GM12878 (cell line): Measurements from ENCODE around the gene HOXC9. TPM values are rescaled to one million over a fixed set of nuclear protein-coding genes. Genes with fewer than 3 reads are reported as not detected.

Source experiments
- ATAC-seq: fragments of 200-7000 bp; cut with Tn5 transposase; 3 replicates; pipeline ENCODE4 v1.9.1; 2020; ENCODE audit warnings: mild to moderate bottlenecking, moderate library complexity
- BruUV-seq: library from RNA; stranded (reverse); fragments of 400-500 nt; replicated peaks from 2 replicates; lab custom pipeline; 2021; lab: Mats Ljungman, UMichigan
- CTCF ChIA-PET: fragments of 300-600 bp; sonication (Branson Sonifier 250); formaldehyde crosslinking; extraction: SDS; loops from one replicate; lab custom pipeline; 2021; ENCODE audit warnings: inconsistent platforms; lab: Yijun Ruan, JAX
- POLR2A ChIA-PET: fragments of 350-600 bp; formaldehyde crosslinking; extraction: SDS; loops from one replicate; lab custom pipeline; 2021; ENCODE audit warnings: inconsistent platforms; lab: Charles Lee
- RAD21 ChIA-PET: fragments of 300-600 bp; sonication (Branson Sonifier 250); formaldehyde crosslinking; loops from one replicate; lab custom pipeline; 2023; ENCODE audit warnings: antibody characterized with exemption; ENCODE audit not compliant: unreplicated experiment; lab: Charles Lee
- SMC1A ChIA-PET: fragments of 300-600 bp; sonication (Branson Sonifier 250); formaldehyde crosslinking; loops from one replicate; lab custom pipeline; 2023; ENCODE audit not compliant: unreplicated experiment, uncharacterized antibody; lab: Charles Lee
- DNase-seq: peaks from one replicate; pipeline ENCODE4 v3.0.0-alpha.2; 2011; ENCODE audit warnings: low read depth, low spot score
- FAIRE-seq: peaks from 3 replicates; lab custom pipeline; 2011; peaks lifted over from hg19 to GRCh38; lab: Jason Lieb, UNC
- H2AFZ ChIP-seq: 2 replicates; pipeline ENCODE4 v1.6.0; 2011; ENCODE audit warnings: low read depth, low read length, control low read depth; ENCODE audit not compliant: control insufficient read depth
- H3K27ac ChIP-seq: 2 replicates; pipeline ENCODE4 v1.5.1; 2011; ENCODE audit warnings: control low read depth; ENCODE audit not compliant: control insufficient read depth, insufficient read depth
- H3K27me3 ChIP-seq, 2 experiments: replicated peaks in 1 of 2; 2 replicates each; pipeline versions ENCODE4 v1.6.0 to v1.6.1; 2011; ENCODE audit warnings: low read length in 1 of 2; ENCODE audit not compliant: control insufficient read depth in 2 of 2, insufficient read depth in 2 of 2
- H3K36me3 ChIP-seq, 2 experiments: 2 replicates each; pipeline ENCODE4 v1.5.1; 2011; ENCODE audit warnings: low read length in 1 of 2; ENCODE audit not compliant: control insufficient read depth in 2 of 2, insufficient read depth in 2 of 2
- H3K4me1 ChIP-seq: 2 replicates; pipeline ENCODE4 v1.6.1; 2011; ENCODE audit warnings: mild to moderate bottlenecking, low read length, moderate library complexity, mixed read lengths; ENCODE audit not compliant: control insufficient read depth, insufficient read depth
- H3K4me2 ChIP-seq: 2 replicates; pipeline ENCODE4 v1.6.0; 2011; ENCODE audit warnings: control low read depth; ENCODE audit not compliant: control insufficient read depth, insufficient read depth
- H3K4me3 ChIP-seq: fragments of 200-600 bp; sonication (generic); 2 replicates; pipeline ENCODE4 v1.5.1; 2016
- H3K79me2 ChIP-seq: 2 replicates; pipeline ENCODE4 v1.6.0; 2011; ENCODE audit warnings: low read length; ENCODE audit not compliant: control insufficient read depth, insufficient read depth
- H3K9ac ChIP-seq: 2 replicates; pipeline ENCODE4 v1.8.0; 2011; ENCODE audit warnings: low read length, control low read depth, mixed read lengths; ENCODE audit not compliant: control insufficient read depth, insufficient read depth
- H3K9me3 ChIP-seq: replicated peaks from 3 replicates; pipeline ENCODE4 v1.5.1; 2011; ENCODE audit warnings: mild to moderate bottlenecking, low read length; ENCODE audit not compliant: control insufficient read depth, insufficient read depth
- H4K20me1 ChIP-seq: 2 replicates; pipeline ENCODE4 v1.6.0; 2011; ENCODE audit not compliant: control insufficient read depth, insufficient read depth
- ATF3 ChIP-seq: IDR thresholded peaks from 2 replicates; pipeline ENCODE4 v1.6.1; 2011; ENCODE audit warnings: low read depth, mild to moderate bottlenecking, low read length, moderate library complexity, borderline replicate concordance; ENCODE audit errors: extremely low read depth
- BRCA1 ChIP-seq: IDR thresholded peaks from 2 replicates; pipeline ENCODE4 v1.6.1; 2011; ENCODE audit warnings: low read depth, low read length, improper control_type of control experiment
- CEBPB ChIP-seq, 2 experiments: fragments of 150-350 bp in 1 of 2; IDR thresholded peaks; 2 replicates each; pipeline ENCODE4 v1.6.1; 2012 to 2014; ENCODE audit warnings: low read depth in 2 of 2, low read length in 2 of 2, borderline replicate concordance in 1 of 2, inconsistent platforms in 1 of 2
- CHD1 ChIP-seq: IDR thresholded peaks from 2 replicates; pipeline ENCODE4 v1.6.1; 2012; ENCODE audit warnings: low read depth, low read length, improper control_type of control experiment
- FOS ChIP-seq: IDR thresholded peaks from 3 replicates; pipeline ENCODE4 v1.6.1; 2011; ENCODE audit warnings: borderline replicate concordance; ENCODE audit not compliant: insufficient read length; ENCODE audit errors: extremely low read depth
- HCFC1 ChIP-seq: fragments of 150-350 bp; IDR thresholded peaks from 2 replicates; pipeline ENCODE4 v1.6.1; 2014; ENCODE audit warnings: low read length
- HSF1 ChIP-seq: fragments of 150-350 bp; IDR thresholded peaks from 2 replicates; pipeline ENCODE4 v1.6.1; 2014; ENCODE audit warnings: mild to moderate bottlenecking, low read depth, low read length
- KLF5 ChIP-seq: fragments of 450-650 bp; IDR thresholded peaks from 2 replicates; pipeline ENCODE4 v1.6.1; 2014; ENCODE audit warnings: mild to moderate bottlenecking; ENCODE audit not compliant: partially characterized antibody
- MTA2 ChIP-seq: fragments of 450-650 bp; IDR thresholded peaks from 2 replicates; pipeline ENCODE4 v1.6.1; 2016; ENCODE audit warnings: low read depth, mild to moderate bottlenecking, moderate library complexity
- NBN ChIP-seq: fragments of 450-650 bp; IDR thresholded peaks from 2 replicates; pipeline ENCODE4 v1.6.1; 2016
- NFYB ChIP-seq: IDR thresholded peaks from 2 replicates; pipeline ENCODE4 v1.6.1; 2011; ENCODE audit warnings: low read depth, mild to moderate bottlenecking, low read length, improper control_type of control experiment, moderate library complexity; ENCODE audit not compliant: insufficient read depth
- NRF1 ChIP-seq: conservative IDR thresholded peaks from 2 replicates; pipeline ENCODE4 v1.6.1; 2011; ENCODE audit warnings: mild to moderate bottlenecking, low read depth, low read length, improper control_type of control experiment
- SIN3A ChIP-seq: IDR thresholded peaks from 2 replicates; pipeline ENCODE4 v1.6.1; 2012; ENCODE audit warnings: low read depth, low read length, improper control_type of control experiment
- STAT3 ChIP-seq: IDR thresholded peaks from 2 replicates; pipeline ENCODE4 v1.6.1; 2011; ENCODE audit warnings: low read depth, low read length, improper control_type of control experiment
- TCF12 ChIP-seq: IDR thresholded peaks from 2 replicates; pipeline ENCODE4 v1.6.1; 2011; ENCODE audit warnings: low read depth, mild to moderate bottlenecking, low read length
- YY1 ChIP-seq: IDR thresholded peaks from 2 replicates; pipeline ENCODE4 v1.6.1; 2011; ENCODE audit warnings: low read depth, mild to moderate bottlenecking, low read length
- ZBED1 ChIP-seq: IDR thresholded peaks from 2 replicates; pipeline ENCODE4 v1.6.1; 2016; ENCODE audit warnings: borderline replicate concordance
- ZZZ3 ChIP-seq: IDR thresholded peaks from 2 replicates; pipeline ENCODE4 v1.6.1; 2011; ENCODE audit warnings: low read depth; ENCODE audit not compliant: control insufficient read depth, insufficient read length
- WGBS: methylation state at CpG from one replicate; pipeline ENCODE4 v1.1.6; 2016; ENCODE audit warnings: low lambda C conversion rate; ENCODE audit not compliant: insufficient replicate concordance, insufficient coverage; ENCODE audit errors: missing lambda C conversion rate; 5-methylcytosine and 5-hydroxymethylcytosine counted together
- in situ Hi-C: fragments of 300-500 bp; cut with MboI; formaldehyde crosslinking; loops from 9 replicates; pipeline ENCODE4 v1.14.3; 2018; ENCODE audit warnings: mixed read lengths
- intact Hi-C: fragments of 100-400 bp; cut with micrococcal nuclease; formaldehyde crosslinking; loops from one replicate; pipeline ENCODE4 v1.14.2; 2022; ENCODE audit not compliant: unreplicated experiment
- polyA plus RNA-seq, 11 experiments: library from polyadenylated mRNA; depleted of rRNA in 4 of 11; unstranded in 6 of 11; stranded (reverse) in 5 of 11; fragments of >200 nt; fragmentation: Nextera tagmentation in 4 of 11; fragmentation: Illumina TruSeq in 1 of 11; extraction: Ambion mirVana in 4 of 11; extraction: Trizol in 1 of 11; gene quantifications; 1 replicate in 1 of 11; 2 replicates in 10 of 11; pipeline versions ENCODE4 v1.2.1 to v1.2.3, GENCODE V29; 2011 to 2016; ENCODE audit warnings: inconsistent platforms in 2 of 11, missing spikeins in 2 of 11, low read depth in 1 of 11
- total RNA-seq, 4 experiments: library from RNA; depleted of rRNA in 3 of 4; stranded (reverse); fragments of >200 nt in 3 of 4; fragmentation: Illumina TruSeq in 1 of 4; extraction: Trizol in 1 of 4; gene quantifications; 2 replicates each; pipeline versions ENCODE4 v1.2.1 to v1.2.3, GENCODE V29; 2013 to 2021

The HOXC9 gene
- total and polyA plus RNA-seq, 10 of the 15 experiments (the other 5 are each of a cell fraction or from before 2014, with no cell fraction given): not detected

GRCh38 chr12:54007538-54008259 lies 7.7 kb downstream of the HOXC9 start:
- ChIA-PET CTCF (interaction anchor here (1.1 to 6.1 kb wide), 11 partner anchors 9 to 208 kb away, joined by 3 to 105 read pairs (median 19); partner anchors contain the start of genes HOXC5, HOXC6 and SMUG1), POLR2A (no interaction called here), SMC1A (interaction anchor here (0.8 to 3.4 kb wide), 10 partner anchors 8 to 194 kb away, joined by 3 to 37 read pairs (median 6); partner anchors contain the start of genes HOXC4, HOXC5, HOXC9 and SMUG1), RAD21 (interaction anchor here (1.1 to 4.5 kb wide), 10 partner anchors 10 to 199 kb away, joined by 3 to 38 read pairs (median 5); partner anchors contain the start of genes HOXC10, HOXC5 and HOXC6)
- intact Hi-C loops: loop anchor here (10.0 kb wide), 1 partner anchor 367 kb away; no protein-coding TSS in a partner anchor
- no TSS peak for BruUV-seq
- in situ Hi-C loops: no loop called here
- FAIRE-seq: no peak
- no peak for ATAC-seq
- no peaks in the 10 kb centered on the region for H3K36me3 ChIP-seq
- H3K9me3 ChIP-seq: no peaks in the 10 kb centered on the region
- WGBS: 42% methylated on average over 2 of the region's 2 CpGs
- no peaks in the 10 kb centered on the region for H4K20me1 ChIP-seq
- H3K27ac ChIP-seq: no peak overlapping the region
- peaks cover 6% of the 10 kb centered on the region for H3K4me1 ChIP-seq
- peaks cover 32% of the 10 kb centered on the region in 2 experiments for H3K27me3 ChIP-seq
- H3K79me2 ChIP-seq: no peaks in the 10 kb centered on the region
- H3K4me2 ChIP-seq: no peak overlapping the region
- H2AFZ ChIP-seq: no peak overlapping the region
- H3K9ac ChIP-seq: no peak overlapping the region
- H3K4me3 ChIP-seq: no peak overlapping the region
- no peak for DNase-seq
- TF ChIP-seq HSF1 (no peak), STAT3 (no peak), ZZZ3 (no peak), NFYB (no peak), NRF1 (no peak), SIN3A (no peak), FOS (no peak), TCF12 (no peak), ZBED1 (no peak), KLF5 (no peak), MTA2 (no peak), NBN (no peak), YY1 (no peak), CHD1 (no peak), CEBPB (IDR thresholded peaks at IDR 0.05; ENCODE audit: borderline replicate concordance in 1 of 2, low read depth in 2 of 2, low read length in 2 of 2) (no peak), ATF3 (no peak), HCFC1 (no peak), BRCA1 (no peak)
